Activated gamma-delta T cell treated with Interleukin-2 at 50 U/mL for 16 hours (primary cell): ENCODE measurements around the gene FIS1.
A peak's percentile ranks its signal among the peaks of the same experiment; 100 is the strongest.
"Not testable (repeated sequence)": the region's sequence is repeated elsewhere in the genome, so short reads cannot be mapped to it uniquely, and the experiment has no call there.

Experiments used
- DNase-seq: peaks from one replicate; pipeline ENCODE4 v3.0.0-alpha.2; 2020

Gene FIS1

DNA sequence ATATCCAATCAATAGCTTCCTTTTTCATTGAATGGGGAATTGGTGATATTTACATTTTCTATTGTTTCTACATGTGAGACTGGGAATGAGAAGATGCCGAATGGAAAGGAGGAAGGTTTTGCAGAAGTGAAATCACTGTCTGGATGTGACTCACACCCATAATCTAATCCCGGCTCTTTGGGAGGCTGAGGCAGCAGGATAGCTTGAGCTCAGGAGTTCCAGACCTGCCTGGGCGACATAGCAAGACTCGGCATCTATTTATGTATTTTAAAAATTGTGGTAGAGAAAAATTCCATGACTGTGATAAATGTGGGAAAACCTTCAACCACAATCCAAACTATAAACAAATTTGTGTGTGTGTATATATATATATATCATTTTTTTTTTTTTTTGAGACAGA is 10.9 kb upstream of the FIS1 start:
- DNase-seq, result no peak

DNA sequence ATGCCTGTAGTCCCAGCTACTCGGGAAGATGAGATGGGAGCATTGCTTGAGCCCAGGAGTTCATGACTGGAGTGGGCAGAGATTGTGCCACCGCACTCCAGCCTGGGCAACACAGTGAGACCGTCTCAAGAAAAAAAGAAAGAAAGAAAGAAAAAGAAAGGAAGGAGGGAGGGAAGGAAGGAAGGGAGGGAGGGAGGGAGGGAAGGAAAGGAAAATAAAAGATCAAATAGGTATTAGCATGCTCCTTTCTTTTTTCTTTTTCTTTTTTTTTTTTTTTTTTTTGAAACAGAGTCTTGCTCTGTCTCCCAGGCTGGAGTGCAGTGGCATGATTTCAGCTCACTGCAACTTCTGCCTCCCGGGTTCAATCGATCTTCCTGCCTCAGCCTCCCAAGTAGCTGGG is 8.3 kb upstream of the FIS1 start:
- DNase-seq, result not testable (repeated sequence)

DNA sequence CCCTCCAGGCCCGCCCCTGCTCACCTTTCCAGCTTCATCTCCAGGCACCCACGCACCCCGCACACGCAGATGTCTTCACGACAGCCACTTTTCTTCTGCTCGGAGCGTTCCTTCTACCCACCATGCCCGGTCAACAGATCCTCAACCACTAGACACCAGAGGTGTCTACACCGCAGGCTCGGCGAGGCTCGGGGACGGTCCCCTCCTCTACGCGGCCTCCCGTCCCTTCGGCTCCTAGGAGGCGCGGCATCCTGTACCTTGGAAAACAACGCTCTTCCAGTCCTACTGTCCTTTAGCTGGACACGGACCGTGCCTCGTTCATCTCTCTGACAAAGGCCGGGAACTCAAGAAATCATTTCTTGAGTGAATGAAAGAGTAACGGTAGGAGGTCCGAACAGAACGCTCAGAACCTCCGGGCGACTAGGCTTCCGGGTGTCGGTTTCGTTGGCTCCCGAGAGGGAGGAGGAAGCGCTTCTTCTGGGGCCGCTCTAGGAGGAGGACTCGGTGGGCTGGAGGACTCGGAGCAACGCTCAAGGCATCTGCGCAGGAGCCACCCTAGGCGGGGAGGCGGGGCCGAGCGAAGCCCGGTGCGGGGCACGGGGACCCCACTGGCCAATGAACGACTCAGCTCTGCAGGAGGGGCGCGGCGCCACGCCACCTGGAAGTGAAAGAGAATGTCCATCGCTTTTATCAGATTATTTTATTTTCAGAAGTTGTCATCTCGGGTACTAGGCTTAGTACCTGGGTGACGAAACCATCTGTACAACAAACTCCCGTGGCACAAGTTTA is 7.2 kb upstream of the FIS1 start:
- peak; percentile 100 for DNase-seq

DNA sequence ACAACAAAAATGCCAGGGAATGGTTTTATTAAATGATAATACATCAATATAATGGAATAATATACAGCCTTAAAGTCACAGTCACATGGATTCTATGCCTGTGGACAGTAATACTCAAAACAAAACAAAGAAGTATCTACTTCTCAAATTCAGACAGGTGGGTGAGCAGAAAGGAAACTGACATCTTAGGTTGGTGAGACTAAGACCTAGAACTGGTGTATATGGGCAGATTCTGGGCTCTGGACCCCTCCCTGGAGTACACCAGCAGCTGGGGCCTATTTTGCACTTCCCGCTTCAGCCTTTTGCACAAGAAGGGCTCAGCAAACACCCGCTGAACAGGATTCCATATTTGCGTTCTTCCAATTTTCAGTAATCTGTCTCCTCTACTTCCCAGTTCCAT is 5.4 kb upstream of the FIS1 start:
- DNase-seq, result no peak

DNA sequence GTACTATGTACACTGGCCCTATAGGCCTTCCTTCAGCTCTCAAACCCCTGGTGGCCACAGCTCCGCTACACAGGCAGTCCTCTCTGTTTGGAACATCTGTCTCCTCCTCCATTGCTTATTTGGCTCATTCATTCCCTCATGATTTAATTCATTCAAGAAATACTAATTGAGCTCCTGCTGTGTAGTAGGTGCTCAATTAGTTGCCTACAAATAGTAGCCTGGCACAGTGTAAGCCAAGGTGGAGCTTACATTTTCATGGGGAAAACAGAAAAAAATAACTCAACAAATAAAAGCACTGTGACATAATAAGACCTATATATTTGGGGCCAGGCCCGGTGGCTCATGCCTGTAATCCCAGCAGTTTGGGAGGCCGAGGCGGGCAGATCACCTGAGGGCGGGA is 3.4 kb upstream of the FIS1 start:
- DNase-seq, result no peak

DNA sequence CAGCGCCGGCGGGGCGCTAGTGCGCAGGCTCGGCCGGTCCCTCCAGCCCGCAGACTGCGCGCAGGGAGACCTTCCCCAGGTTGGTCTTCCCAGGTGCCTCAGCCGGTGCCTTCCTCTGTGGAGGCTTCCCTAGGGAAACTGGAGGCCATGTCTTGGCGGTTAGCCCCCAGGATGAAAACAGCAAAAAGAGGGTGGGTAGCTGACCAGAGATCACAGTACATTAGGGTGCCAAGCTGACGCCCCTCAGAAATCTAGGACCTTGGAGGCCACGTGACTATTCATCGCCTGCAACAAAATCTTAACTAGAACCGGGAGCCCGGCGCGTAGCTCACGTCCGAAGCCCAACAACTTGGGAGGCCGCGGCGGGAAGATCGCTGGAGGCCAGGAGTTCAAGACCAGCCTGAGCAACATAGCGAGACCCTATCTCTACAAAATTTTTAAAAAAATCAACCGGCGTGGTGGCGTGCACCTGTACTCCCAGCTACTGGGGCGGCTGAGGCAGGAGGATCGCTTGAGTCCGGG is 327 bp upstream of the FIS1 start:
- no peak for DNase-seq

DNA sequence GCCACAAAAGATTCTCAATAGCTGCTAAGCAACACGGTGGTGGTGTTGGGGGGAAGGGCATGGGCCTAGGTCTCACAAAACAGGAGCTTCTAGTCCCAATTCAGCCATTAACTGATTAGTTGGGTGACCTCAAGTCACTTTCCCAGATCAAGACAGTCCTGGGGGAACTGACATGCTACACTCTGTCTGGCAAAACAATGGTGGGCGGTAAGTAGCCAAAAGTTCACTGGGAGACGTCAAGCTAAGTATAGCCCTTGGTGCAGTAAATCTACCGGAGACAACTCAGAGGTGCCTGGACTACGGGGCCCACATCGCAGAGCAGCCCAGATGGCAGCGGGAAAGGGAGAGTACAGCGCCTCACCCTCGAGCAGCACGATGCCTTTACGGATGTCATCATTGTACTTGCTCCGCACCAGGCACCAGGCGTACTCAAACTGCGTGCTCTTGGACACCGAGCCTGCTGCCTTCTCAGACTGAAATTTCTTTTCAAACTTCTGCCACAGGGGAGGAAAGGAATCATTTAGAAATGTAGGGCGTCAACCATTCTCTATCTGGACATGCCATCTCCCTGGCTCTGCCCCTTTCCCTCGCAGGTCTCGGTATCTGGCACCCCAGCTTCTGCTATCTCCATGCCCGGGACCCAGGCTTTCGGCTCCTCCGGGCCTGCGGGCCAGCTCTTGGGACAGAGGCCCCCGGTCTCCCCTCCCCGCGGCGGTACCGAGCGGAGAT is 1.1 kb downstream of the FIS1 start:
- no peak for DNase-seq

DNA sequence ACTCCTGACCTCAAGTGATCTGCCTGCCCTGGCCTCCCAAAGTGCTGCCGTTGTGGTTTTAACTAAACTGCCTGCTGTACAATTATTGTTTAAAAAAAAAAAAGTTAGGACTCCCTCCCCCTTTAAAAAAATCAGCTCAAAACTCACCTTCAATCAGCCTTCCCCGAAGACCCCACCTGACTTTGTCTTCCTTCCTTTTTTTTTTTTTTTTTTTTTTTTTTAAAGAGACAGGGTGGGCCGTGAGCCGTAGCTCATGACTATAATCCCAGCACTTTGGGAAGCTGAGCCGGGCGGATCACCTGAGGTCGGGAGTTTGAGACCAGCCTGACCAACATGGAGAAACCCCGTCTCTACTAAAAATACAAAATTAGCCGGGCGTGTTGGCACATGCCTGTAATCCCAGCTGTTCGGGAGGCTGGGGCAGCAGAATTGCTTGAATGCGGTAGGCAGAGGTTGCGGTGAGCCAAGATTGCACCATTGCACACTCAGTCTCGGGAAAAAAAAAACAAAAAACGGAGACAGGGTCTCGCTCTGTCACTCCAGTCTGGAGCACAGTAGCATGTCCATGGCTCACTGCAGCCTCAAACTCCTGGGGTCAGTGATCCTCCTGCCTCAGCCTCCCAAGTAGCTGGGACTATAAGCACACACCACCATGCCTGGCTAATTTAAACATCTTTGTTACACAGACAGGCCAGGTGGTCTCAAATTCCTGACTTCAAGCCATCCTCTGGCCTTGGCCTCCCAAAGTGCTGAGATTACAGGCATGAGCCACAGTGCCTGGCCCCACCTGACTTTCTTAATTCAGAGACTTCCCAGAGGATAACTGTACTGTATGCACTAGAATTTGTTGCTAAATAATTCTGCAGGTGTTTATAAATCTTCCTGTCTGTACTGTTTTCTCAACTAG is 3.2 kb downstream of the FIS1 start:
- DNase-seq, result no peak

DNA sequence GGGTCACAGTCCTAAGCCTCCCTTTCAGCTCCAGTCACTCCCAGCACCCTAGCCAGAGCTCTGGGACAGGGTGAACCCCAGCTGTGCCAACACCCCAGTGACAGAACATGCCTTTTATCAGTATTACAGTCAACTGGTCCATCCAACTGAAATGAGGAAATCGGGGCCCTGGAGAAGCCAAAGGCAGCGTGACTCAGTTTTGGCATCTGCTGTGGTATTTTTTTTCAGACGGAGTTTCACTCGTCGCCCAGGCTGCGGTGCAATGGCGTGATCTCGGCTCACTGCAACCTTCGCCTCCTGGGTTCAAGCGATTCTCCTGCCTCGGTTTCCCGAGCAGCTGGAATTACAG is 3.9 kb downstream of the FIS1 start:
- no peak for DNase-seq

DNA sequence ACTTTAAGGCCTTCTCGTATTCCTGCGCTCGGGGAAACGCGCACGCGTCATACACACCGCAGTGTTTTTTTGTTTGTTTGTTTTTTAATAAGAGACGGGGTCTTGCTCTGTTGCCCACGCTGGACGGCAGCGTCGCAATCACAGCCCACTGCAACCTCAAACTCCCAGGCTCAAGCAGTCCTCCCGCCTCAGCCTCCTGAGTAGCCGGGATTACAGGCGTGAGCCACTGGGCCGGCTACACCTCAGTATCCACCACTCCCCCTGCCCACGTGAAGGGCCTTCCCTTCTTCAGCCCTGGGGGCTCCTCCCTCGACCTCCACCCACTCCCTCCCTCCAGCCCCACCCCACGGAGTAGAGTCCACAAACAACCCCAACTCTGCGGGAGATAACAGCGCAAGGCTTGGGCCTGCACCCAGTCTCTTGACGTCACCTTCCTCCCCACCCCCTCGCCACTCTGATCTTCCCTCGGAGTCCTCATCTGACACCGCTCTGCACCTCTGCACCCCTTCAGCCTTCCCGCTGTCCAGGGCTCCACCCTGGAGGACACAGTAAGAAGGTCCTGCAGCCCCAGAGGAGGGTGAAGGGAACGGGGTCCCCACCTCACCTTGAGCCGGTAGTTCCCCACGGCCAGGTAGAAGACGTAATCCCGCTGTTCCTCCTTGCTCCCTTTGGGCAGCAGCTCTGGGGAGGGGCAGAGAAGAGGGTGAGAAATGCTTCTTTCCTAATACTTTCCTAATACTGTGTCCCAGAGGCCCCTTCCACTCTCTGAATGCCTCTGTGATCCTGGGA is 4.5 kb downstream of the FIS1 start:
- DNase-seq, result no peak

DNA sequence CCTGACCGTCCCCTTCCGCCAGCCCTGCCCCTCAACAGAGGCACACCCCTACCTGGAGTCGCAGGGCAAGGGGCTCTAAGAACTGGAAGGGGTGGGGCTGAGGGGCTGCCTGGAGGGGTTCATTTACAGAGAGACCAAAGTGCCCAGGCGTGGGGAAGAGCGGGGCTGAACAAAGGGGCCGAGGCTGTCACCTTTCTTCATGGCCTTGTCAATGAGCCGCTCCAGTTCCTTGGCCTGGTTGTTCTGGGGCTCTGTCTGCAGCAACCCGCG is 5.0 kb downstream of the FIS1 start:
- no peak for DNase-seq

DNA sequence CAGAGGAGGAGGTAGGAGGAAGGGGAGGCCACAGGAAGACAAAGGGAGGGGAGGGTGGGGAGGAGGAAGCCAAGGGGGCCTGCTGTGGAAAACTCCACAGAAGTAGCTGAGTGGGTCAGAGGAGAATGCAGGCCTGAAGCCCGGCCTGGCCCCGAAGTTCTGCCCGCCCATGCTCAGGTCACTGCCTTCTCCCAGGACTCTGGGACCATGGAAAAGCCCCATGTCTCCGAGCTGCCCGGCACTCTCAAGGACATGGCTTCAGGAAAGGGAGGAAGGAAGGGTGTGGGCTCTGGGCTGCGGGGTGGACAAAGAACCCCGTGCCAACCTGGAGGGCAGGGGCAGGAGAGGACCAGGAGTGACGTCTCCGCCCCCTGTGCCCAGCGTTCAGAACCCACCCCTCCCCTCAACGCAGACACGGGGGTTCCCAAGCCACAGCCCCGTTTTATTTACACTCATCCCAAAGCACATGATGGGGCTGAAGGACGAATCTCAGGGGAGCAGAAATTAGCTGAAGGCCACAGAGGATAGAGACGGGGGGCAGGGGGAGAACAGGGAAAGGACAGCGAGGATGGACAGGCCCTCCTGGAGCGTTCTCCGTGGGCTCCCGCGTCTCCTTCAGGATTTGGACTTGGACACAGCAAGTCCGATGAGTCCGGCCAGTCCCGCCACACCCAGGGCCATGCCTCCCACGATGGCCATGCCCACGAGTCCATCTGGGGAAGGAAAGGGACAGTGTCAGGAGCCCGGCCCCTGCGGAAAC is 5.5 kb downstream of the FIS1 start:
- no peak for DNase-seq

DNA sequence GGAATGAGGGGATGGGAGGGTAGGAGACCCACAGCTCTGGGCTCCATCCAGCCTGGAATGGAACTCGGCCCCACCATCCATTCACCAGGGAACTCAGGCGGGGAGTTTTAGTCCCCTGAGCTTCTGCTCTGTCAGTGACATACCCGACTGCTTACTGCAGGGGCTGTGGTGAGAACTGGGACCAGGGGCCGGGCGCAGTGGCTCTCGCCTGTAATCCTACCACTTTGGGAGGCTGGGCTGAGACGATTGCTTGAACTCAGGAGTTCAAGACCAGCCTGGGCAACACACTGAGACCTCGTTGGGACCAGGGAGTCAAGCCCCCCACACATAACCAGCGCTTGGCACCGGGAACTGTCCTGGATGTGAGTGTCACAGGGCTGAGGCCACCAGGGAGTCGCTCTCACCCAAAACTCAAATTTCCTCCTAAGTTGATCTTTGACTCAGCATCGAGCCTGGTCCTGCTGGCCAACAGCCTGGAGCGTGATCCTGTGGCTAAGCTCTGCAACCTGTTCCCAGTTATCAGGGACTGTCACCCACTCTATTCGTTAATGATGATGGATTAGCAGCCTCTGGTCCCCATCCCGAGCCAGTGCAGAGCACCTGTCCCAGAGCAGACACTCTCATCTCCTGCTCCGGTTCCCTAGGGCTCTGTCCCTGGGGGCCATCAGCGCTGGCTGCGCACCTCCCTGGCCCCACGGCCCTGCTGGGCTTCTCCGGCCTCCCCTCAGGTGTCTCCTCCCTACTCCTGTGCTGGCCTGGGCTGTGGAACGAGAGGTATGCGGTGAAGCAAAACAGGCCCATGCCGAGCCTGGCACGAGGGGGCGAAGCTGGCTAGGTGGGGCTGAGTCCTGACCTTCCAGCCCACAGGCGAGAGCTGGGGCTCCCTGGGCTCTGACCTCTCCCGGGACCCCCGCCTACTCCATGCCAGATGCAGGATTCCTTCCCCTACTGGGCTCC is 6.4 kb downstream of the FIS1 start:
- DNase-seq, result no peak

DNA sequence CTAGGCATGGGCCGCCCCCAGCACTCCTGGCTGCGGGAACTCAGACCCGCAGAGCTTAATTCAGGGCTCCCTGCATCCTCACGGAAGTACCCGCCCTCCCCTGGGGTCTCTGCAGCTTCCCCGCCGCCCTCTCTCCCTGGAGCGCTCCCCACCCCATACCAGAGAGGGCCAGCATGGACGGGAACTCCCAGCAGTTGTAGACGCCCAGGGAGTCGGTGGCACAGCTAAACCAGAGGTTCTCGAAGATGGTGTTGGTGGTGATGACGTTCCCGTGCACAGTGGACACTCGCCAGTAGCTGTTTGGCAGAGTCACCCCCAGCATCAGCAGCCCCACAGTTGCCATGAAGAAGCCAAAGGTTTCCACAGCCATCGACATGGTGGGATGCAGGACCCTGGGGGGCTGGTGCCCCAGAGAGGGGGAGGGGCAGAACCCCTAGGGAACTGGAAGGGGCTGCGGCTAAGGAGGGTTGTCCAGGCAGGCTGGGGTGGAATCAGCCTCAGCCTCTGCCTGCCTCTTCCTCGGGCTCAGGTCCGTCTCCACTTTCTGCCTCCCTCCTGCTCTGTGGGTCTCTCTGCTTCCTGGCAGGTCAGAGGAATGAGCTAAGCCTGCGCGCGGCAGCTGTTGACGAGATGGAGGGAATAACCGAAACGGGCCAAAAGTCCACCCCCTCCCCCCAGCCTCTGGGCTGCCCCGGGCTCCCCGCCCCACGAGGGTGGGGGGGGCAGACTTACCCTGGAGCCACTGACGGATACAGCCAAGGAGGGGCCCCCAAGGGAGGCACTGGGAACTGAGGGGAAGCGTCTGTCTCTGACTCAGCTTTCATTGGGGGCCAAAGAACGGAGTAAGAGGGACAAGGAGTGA is 7.4 kb downstream of the FIS1 start, which contains the start of gene CLDN15:
CLDN15 (minus strand) TSS at position 597 of the 862 bp plus-strand sequence; CDS start at position 376, 221 bp downstream.
- no peak for DNase-seq

DNA sequence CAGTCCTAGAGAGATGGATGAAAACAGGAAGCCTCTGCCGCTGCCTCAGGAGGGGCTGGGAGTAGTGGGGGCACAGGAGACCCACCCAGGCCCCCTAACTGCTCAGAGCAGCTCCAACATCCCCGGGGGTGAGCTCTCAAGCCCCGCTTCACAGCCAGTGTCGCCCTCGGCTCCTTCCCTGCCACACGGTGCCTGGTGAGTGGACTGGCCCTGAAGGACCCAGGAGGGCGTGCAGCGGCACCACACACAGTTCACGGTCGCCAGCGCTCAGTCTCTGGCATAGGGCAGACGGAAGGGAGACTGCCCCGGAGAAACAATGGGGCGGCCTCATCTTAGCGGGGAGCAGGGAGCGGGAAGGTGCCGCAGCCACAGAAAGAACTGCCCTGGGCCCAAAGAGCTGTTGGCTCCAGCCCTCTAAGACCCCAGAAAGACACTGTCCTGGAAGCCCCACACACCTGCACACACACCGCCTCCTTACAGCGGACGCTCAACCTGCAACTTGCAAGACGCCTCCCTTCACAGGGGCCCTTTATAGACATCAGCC is 8.5 kb downstream of the FIS1 start:
- DNase-seq, result no peak

DNA sequence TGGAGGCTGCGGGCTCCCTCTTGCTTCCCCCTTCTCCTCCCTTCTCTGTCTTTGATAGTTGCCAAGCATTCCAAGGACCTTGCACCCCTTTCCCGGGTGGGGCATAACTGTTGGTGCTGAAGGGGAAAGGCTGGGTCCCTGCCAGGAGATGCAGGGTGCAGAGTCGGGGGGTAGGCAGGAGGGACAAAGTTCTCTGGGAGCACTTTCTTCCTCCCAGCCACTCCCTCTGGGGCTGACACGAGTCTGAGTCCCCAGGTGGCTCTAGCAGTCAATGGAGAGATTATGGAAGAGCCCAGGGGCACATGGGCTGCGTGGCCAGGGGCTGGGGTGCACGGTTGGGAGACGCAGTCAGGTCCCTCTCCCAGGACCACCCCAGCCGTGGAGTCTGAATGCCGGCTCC is 9.4 kb downstream of the FIS1 start:
- no peak for DNase-seq

DNA sequence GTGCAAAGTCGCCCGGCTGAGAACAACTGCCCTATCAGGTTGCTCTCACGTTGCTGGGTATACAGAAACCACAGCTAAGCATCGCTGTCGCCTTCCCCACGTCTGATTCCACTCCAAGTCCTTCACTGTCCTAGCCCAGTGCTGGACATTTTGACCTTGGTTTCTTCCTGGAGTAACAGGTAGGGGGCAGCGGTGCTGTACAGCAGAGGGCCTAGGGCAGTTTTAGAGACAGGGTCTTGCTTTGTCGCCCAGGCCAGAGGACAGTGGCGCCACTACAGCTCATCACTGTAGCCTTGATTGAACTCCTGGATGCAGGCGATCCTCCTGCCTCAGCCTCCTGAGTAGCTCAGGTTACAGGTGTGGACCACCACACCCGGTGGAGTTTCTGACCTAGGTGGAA is 9.8 kb downstream of the FIS1 start:
- no peak for DNase-seq

DNA sequence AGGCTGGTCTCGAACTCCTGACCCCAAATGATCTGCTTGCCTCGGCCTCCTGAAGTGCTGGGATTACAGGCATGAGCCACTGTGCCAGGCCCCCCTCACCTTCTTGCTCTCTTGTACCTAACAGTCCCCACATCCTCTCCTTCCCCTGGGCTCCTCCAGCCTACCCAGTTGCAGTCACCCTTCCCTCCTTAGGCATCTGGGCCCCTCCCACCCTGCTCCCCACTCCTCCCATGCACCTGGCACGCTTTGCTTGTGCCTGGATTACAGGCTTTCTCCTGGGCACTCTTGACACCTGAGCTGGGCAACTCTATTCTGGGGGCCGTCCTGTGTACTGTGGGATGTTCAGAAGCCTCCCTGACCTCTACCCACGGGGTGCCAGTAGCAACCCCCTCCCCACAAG is 10.2 kb downstream of the FIS1 start:
- DNase-seq, result no peak

DNA sequence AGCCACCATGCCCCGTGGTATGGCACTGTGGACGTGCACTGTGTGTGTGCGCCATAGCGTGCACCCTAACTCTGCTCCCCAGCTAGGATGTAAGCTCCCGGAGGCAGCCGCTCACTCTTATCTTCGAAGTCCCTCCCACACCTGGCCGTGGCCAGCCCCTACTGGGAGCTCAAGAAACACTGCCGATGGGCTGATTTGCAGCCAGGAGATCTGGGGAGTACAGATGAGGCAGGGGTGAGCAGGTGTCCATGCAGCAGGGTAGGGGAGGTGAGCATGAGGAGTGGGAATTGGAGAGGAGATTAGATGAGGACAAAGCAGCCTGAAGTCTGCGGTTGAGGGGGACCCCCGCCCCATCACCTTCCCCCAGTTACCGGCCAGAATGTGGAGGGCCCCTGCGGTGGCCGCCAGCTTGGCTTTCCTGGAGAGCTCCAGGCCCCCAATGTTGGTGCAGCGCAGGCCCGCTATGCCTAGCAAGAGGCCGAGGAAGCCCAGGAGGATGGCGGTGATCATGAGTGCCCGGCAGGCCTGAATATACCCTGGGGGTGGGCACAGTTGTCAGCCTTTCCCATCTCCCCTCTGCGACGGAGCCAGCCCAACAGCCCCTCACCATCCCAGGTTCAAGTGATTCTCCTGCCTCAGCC is 10.9 kb downstream of the FIS1 start:
- no peak for DNase-seq
